ENCODE results near the gene RPL36.
"Not testable (repeated sequence)": the region's sequence is repeated elsewhere in the genome, so short reads cannot be mapped to it uniquely, and the experiment has no call there.

RPL36 gene

GRCh38 chr19:5691822-5692722, 2.0 kb downstream of the RPL36 start:
- DNase-seq, result no peak

GRCh38 chr19:5692723-5693194, 2.7 kb downstream of the RPL36 start:
- DNase-seq, result no peak

GRCh38 chr19:5693195-5694166, 3.4 kb downstream of the RPL36 start:
- DNase-seq, result no peak

DNA sequence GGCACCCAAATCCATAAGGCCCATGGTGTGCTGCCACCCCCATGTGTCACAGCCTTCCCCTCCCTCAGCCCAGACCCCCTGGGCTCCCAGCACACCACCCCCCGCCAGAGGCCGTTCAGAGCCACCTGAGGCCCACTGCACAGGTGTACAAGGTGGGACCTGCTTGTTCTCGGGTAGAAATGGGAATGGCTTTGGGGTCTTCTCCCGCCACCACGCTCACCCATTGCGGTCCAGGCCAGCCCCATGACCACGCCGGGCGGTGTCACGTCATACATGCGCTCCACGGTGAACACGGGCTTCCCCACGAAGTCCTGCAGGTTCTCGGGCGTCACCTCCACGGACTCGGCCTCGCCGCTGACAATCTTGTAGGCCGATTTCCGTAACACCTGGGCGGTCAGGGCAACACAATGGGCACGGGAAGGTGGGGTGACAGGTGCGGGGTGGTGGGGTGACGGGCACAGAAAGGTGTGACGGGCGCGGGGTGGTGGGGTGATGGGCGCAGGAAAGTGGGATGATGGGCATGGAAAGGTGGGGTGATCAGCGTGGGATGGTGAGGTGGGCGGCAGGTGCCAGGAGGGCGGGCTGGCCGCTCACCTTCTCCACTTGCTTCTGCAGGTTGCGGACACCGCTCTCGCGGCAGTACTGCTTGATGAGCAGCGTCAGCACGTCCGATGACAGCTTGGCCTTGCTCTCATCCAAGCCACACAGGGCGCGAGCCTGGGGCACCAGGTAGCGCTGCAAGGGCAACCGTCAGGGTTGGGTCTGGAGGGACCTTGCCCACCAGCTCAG, 4.3 kb downstream of the RPL36 start:
- DNase-seq, result no peak

DNA sequence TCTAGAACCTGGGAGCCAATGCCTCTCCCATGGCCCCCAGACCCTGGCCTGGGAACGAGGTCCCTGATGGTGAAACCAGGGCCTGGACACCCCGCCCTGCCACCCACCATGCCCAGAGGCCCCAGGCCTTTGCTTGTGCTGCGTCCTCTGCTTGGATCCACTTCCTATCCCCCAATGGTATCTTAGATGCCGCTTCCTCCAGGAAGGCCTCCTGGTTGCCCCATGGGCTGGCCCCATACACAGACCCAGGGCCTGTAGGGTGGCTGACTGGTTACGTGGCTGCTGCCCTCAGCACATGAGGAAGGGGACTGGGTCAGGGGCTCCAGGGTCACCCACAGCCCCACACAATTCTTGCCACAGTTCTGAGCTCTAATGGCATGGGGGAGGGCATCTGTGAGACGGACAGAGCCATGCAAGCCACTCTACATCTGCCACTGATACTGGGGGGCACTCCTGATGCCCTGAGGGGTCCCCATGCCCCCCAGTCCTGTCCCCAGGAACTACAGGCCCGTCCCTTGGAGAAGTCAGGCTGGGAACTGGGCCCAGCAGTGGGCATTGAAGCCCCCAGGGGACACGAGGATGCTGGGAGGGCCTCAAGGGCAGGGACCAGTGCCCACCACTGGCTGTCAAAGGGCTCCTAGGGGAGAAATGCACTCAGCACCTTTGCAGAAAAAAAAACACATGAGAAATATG, 5.0 kb downstream of the RPL36 start:
- no peak for DNase-seq

GRCh38 chr19:5695649-5696195, 5.6 kb downstream of the RPL36 start:
- no peak for DNase-seq

DNA sequence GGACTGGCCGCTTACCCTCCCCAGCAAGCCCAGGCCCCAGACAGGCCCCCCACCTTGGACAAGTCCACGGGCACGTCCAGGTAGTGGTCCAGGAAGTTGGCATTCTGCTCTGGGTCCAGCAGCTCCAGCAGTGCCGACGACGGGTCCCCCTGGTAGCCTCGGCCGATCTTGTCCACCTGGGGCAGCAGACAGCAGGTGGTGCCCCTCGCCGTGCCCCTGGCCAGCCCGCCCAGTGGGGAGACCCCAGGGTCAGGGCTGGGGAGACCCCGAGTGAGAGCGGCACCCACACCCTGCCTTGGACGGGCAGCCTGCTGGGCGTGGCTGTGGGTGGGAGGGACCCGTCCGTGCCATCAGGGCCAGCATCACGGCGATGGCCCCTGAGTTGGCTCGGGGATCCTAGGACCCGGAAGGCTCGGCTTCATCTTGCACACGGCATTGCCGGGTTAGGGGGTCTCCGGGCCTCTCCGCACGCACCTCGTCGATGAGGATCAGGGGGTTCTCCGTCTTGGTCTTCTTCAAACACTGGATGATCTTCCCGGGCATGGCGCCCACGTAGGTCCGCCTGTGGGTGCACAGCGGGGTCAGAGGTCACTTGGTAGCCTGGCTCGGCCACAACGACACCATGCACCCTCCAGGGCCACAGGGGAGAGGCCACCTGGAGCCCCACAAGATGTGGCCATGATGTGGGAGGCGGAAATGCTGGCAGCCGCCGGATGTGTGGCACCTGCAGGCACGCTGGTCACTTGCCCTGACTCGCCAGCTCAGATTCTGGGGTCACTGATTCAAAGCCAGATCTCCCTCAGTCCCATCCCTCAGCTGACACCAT, 6.3 kb downstream of the RPL36 start:
- DNase-seq, result no peak

GRCh38 chr19:5697022-5697889, 7.2 kb downstream of the RPL36 start:
- no peak for DNase-seq

DNA sequence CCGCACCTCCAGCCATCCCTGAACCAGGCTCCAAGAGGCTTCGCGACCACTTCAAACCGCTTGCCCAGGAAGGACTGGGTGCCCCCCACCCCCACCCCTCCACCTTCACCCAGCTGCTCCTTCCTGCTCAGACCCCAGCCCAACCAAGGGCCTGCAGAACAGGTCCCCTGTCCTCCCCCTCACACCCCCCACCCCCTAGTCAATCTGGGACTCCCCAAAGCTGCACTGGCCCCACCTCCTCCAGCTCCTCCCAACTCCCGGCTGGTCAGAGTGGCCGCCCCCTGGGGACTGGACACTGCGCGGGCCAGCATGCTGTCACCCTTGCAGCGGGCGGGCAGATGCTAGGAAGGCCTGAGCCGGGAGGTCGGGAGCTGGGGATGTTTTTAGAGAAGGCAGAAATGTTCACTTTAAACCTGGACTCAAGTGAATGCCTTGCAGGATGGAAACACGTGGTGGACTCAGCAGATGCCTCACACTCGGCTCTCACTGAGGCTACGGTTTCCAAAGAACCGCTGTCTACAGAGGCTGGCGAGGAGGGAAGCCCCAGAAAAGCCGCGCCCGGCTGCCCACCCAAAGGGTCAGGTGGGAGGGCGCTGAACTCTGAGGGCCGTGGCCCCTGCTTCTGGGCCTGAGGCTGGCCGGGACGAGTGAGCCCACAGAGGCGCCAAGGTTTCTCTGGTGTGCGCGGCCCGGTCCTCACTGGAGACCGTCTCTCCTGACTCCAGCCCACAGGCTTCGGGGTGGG, 8.0 kb downstream of the RPL36 start:
- DNase-seq, result no peak

DNA sequence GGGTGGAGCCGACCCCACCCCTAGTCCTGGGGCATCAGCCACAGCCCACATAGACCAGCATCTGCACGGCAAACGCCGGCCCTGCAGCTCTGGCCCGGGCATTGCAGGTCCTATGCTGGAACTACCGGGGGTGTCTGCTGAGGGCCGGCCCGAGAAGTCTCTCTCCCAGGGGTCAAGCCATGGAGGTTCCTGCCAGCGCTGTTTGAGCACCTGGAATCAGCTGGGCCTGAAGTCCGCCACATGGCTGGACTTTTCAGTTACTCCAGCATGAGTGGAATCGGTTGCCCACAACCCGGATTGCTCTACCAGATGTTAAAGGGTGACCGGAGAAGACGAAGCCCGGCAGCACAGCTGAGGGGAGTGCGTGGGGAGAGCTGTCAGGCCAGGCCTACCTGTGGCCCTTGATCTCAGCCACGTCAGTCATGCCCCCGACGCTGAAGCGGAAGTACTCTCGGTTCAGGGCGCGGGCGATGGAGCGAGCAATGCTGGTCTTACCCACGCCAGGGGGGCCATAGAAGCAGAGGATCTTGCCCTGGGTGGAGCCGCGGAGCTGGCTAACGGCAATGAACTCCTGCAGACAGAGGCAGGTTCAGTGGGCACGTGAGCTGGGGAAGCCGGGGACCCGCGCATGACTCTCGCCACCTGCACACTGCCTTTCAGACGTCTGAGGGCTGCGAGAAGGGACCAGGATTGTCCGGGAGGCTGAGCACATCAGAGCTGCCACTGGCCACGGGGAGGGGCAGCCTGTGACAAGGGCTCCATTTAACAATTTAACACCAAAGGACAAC, 8.7 kb downstream of the RPL36 start:
- no peak for DNase-seq

GRCh38 chr19:5700455-5701092, 10.5 kb downstream of the RPL36 start:
- no peak for DNase-seq

GRCh38 chr19:5702053-5702410, 11.9 kb downstream of the RPL36 start:
- not testable (repeated sequence) for DNase-seq

GRCh38 chr19:5703819-5704818, 14.0 kb downstream of the RPL36 start:
- DNase-seq, result no peak

GRCh38 chr19:5705552-5705951, 15.5 kb downstream of the RPL36 start:
- no peak for DNase-seq

- no peak for DNase-seq
Measured at GRCh38 chr19:5706876-5707573, 16.9 kb downstream of the RPL36 start.

Measured in effector CD8-positive, alpha-beta T cell (primary cell).